ENCODE results near the gene ANKRD28. TPM values are rescaled to one million over a fixed set of nuclear protein-coding genes. Genes with fewer than 3 reads are reported as not detected.

The ANKRD28 gene
- total RNA-seq, 6 experiments from 2014 or later = 80.4 to 96.3 (median 90.4) TPM

DNA sequence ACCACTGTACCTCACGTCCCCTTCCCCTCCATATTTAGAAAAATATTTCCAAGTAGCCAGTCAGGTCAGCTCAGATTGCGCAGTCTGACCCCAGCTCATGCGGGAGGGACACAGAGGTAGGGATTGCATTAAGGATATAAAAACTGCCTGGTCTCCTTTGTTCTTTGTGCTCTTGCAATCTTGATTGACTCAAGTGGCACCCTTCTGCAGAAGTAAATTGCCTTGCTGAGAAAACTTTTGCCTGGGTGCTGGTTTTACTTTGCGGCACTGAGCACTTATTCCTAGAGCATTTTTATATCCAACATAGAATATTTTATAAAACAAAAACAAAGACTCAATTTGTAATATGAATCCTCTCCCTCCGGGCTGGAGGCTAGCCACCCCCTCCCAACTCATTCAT lies 141.4 kb downstream of the ANKRD28 start:
- Mint-ChIP-seq H3K4me1 (ENCODE audit: low read depth) (peaks cover 39% of the 10 kb centered on the region), H3K27ac (no peak overlapping the region), H3K4me3 (no peak overlapping the region), H3K36me3 (ENCODE audit: low read depth) (peaks cover 31% of the 10 kb centered on the region), H3K27me3 (ENCODE audit: insufficient read depth) (peaks cover 1% of the 10 kb centered on the region; the same call in 1 of the 2 replicates), H3K9me3 (peaks cover 39% of the 10 kb centered on the region)
- no peak for DNase-seq
- TF ChIP-seq, protein P1, sequence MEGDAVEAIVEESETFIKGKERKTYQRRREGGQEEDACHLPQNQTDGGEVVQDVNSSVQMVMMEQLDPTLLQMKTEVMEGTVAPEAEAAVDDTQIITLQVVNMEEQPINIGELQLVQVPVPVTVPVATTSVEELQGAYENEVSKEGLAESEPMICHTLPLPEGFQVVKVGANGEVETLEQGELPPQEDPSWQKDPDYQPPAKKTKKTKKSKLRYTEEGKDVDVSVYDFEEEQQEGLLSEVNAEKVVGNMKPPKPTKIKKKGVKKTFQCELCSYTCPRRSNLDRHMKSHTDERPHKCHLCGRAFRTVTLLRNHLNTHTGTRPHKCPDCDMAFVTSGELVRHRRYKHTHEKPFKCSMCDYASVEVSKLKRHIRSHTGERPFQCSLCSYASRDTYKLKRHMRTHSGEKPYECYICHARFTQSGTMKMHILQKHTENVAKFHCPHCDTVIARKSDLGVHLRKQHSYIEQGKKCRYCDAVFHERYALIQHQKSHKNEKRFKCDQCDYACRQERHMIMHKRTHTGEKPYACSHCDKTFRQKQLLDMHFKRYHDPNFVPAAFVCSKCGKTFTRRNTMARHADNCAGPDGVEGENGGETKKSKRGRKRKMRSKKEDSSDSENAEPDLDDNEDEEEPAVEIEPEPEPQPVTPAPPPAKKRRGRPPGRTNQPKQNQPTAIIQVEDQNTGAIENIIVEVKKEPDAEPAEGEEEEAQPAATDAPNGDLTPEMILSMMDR (IDR thresholded peaks at IDR 0.05) = no peak

DNA sequence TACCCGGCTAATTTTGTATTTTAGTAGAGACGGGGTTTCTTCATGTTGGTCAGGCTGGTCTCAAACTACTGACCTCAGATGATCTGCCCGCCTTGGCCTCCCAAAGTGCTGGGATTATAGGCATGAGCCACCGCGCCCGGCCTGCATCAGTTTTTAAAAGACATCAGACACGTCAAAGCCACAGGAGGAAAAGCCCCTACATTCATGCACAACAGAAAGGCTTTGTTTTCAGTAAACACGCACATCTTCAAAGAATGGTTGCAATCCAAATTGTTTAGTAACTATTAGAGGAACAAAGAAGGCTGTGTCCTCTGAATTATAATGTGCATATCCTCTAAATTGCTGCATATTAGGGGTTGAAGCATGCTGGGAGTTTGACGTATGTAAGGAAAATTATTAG lies 142.9 kb downstream of the ANKRD28 start:
- Mint-ChIP-seq H3K4me3 (no peak overlapping the region), H3K27ac (no peak overlapping the region), H3K4me1 (ENCODE audit: low read depth) (peaks cover 27% of the 10 kb centered on the region), H3K27me3 (ENCODE audit: insufficient read depth) (no peaks in the 10 kb centered on the region), H3K36me3 (ENCODE audit: low read depth) (peaks cover 36% of the 10 kb centered on the region), H3K9me3 (peaks cover 39% of the 10 kb centered on the region)
- TF ChIP-seq, protein P1 (IDR thresholded peaks at IDR 0.05) = no peak
- DNase-seq = no peak

DNA sequence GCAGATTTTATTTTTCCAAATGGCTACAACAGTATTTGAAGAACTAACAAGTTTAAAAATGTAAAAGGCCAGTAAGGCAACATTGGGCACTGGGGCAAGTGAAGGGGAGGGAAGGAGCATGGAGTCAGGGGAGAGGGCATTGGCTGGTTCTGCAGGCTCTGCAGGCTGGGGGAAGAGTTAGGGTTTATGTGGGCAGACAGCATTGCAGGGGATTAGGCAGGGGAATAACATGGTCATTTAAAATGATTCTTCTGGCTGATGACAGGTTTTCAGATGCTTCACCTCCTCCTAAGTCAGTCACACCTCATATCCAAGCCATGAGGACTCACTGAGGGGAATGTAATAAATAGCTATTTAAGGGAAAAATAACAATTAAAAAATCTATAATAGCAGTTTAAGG lies 143.7 kb downstream of the ANKRD28 start:
- Mint-ChIP-seq H3K27ac (peak overlapping the region; percentile 8; the same call in 1 of the 2 replicates), H3K27me3 (ENCODE audit: insufficient read depth) (no peaks in the 10 kb centered on the region), H3K4me3 (no peak overlapping the region), H3K9me3 (peaks cover 39% of the 10 kb centered on the region), H3K36me3 (ENCODE audit: low read depth) (peaks cover 42% of the 10 kb centered on the region), H3K4me1 (ENCODE audit: low read depth) (peaks cover 29% of the 10 kb centered on the region)
- TF ChIP-seq, protein P1 (IDR thresholded peaks at IDR 0.05) = no peak
- no peak for DNase-seq

DNA sequence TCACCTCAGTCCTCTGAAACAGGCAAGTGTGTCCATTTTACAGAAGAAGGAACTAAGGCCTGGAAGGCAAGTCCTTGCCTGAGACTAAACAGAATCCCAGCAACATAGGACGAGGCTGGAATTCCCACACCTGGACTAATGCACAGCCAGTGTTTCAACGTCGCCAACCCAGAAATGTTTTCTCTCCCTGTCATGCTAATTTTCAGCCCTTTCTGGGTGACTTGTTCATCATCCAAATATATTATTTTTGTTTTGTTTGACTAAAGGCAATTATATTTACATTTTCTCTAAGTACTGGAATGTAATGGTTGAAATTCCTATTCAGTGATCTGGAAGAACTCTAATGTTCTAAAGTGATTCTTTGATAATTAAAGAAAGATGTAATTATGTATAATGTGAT lies 144.5 kb downstream of the ANKRD28 start:
- TF ChIP-seq, protein P1 (IDR thresholded peaks at IDR 0.05) = no peak
- peaks cover 37% of the 10 kb centered on the region for H3K4me1 Mint-ChIP-seq (ENCODE audit: low read depth)
- H3K27me3 Mint-ChIP-seq (ENCODE audit: insufficient read depth) = no peaks in the 10 kb centered on the region
- H3K36me3 Mint-ChIP-seq (ENCODE audit: low read depth) = peaks cover 42% of the 10 kb centered on the region
- peaks cover 33% of the 10 kb centered on the region for H3K9me3 Mint-ChIP-seq
- DNase-seq = no peak
- no peak overlapping the region for H3K4me3 Mint-ChIP-seq
- H3K27ac Mint-ChIP-seq = peak overlapping the region; percentile 40; the same call in 1 of the 2 replicates

DNA sequence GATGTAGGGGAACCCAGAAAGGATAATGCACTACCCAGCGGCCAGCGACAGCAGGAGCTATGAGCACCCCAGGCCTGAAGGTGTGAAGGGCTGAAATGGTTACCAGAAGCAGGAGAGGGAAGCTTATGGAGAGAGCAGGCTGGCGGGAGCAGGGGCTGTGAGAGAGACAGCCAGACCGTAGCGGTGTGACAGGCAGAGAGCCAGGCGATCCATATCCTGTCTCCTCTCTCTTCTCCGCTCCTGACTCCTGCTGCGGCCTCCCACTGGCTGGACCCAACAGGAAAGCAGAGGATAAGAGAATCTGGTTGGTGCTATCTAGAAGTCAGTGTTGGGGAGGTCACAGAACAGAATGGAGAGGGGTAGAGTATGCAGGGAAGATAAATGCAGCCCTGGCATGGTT lies 146.4 kb downstream of the ANKRD28 start:
- H3K9me3 Mint-ChIP-seq = peaks cover 18% of the 10 kb centered on the region
- H3K27me3 Mint-ChIP-seq (ENCODE audit: insufficient read depth) = no peaks in the 10 kb centered on the region; the same call in 1 of the 2 replicates
- H3K36me3 Mint-ChIP-seq (ENCODE audit: low read depth) = peaks cover 32% of the 10 kb centered on the region
- no peak overlapping the region for H3K27ac Mint-ChIP-seq
- no peak overlapping the region for H3K4me3 Mint-ChIP-seq
- DNase-seq = no peak
- TF ChIP-seq, protein P1 (IDR thresholded peaks at IDR 0.05) = no peak
- H3K4me1 Mint-ChIP-seq (ENCODE audit: low read depth) = peaks cover 56% of the 10 kb centered on the region

DNA sequence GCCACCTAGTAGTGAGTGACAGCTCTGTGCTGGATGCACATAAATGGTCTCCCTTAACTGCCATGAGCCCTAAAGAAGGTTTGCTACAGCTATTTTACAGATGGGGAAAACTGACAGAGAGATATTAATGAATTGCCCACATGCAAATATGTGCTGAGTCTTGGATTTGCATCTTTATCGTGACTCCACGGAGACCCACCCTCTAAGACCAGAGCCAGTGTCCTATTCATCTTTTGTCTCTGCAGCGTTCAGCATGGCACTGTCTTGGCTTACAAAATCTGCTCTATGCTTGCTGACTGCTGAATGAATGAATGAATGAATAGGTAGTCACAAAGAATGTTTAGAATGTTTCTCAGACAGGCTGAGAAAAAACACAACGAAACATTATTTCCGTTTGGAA lies 147.9 kb downstream of the ANKRD28 start:
- TF ChIP-seq, protein P1 (IDR thresholded peaks at IDR 0.05) = no peak
- no peak overlapping the region for H3K4me3 Mint-ChIP-seq
- peaks cover 72% of the 10 kb centered on the region for H3K4me1 Mint-ChIP-seq (ENCODE audit: low read depth)
- peaks cover 3% of the 10 kb centered on the region for H3K9me3 Mint-ChIP-seq
- DNase-seq = no peak
- H3K36me3 Mint-ChIP-seq (ENCODE audit: low read depth) = peaks cover 26% of the 10 kb centered on the region
- H3K27me3 Mint-ChIP-seq (ENCODE audit: insufficient read depth) = no peaks in the 10 kb centered on the region; the same call in 1 of the 2 replicates
- no peak overlapping the region for H3K27ac Mint-ChIP-seq

Measured in HFFc6 (cell line).